Activated CD8-positive, alpha-beta T cell treated with anti-CD3 and anti-CD28 coated beads for 36 hours (primary cell): ENCODE data around the gene PPL. TPM values are rescaled to one million over a fixed set of nuclear protein-coding genes. Genes with fewer than 3 reads are reported as not detected.

ENCODE experiments used
- ATAC-seq: fragments of 200-7000 bp; cut with Tn5 transposase; one replicate; pipeline ENCODE4 v1.10.0; 2021; ENCODE audit warnings: mild to moderate bottlenecking, moderate library complexity
- CTCF ChIA-PET: fragments of 350-600 bp; sonication (Branson Sonifier 250); formaldehyde crosslinking; loops from one replicate; lab custom pipeline; 2021; ENCODE audit warnings: antibody characterized with exemption; lab: Charles Lee
- POLR2A ChIA-PET: fragments of 350-600 bp; sonication (Branson Sonifier 250); formaldehyde crosslinking; loops from one replicate; lab custom pipeline; 2021; ENCODE audit warnings: antibody characterized with exemption; lab: Charles Lee
- DNase-seq: peaks from one replicate; pipeline ENCODE4 v3.0.0-alpha.2; 2020
- H3K27ac Mint-ChIP-seq: one replicate; pipeline ENCODE4 v1.8.0; 2021; ENCODE audit warnings: mild to moderate bottlenecking, mixed read lengths
- H3K27me3 Mint-ChIP-seq: one replicate; pipeline ENCODE4 v1.8.0; 2021; ENCODE audit warnings: mixed read lengths
- H3K36me3 Mint-ChIP-seq: one replicate; pipeline ENCODE4 v1.8.0; 2021; ENCODE audit warnings: low read depth, mixed read lengths
- H3K4me1 Mint-ChIP-seq: one replicate; pipeline ENCODE4 v1.8.0; 2021; ENCODE audit warnings: low read depth, mixed read lengths
- H3K4me3 Mint-ChIP-seq: one replicate; pipeline ENCODE4 v1.8.0; 2021; ENCODE audit warnings: mild to moderate bottlenecking, moderate library complexity, mixed read lengths
- H3K9me3 Mint-ChIP-seq: one replicate; pipeline ENCODE4 v1.8.0; 2021; ENCODE audit warnings: mixed read lengths
- intact Hi-C: fragments of 100-400 bp; cut with micrococcal nuclease; formaldehyde crosslinking; loops from one replicate; pipeline ENCODE4 v1.10.0; 2022
- total RNA-seq, 2 experiments: library from RNA; stranded (reverse); gene quantifications; one replicate each; pipeline ENCODE4 v1.2.3, GENCODE V29; 2021
- TF ChIP-seq, protein P1 (sequence below): fragments of 200-600 bp; IDR thresholded peaks from one replicate; pipeline ENCODE4 v1.8.0; 2022; ENCODE audit warnings: antibody characterized with exemption, mild to moderate bottlenecking

PPL gene
- total RNA-seq, 2 experiments from 2014 or later: 0.05 TPM; not detected in 1

DNA sequence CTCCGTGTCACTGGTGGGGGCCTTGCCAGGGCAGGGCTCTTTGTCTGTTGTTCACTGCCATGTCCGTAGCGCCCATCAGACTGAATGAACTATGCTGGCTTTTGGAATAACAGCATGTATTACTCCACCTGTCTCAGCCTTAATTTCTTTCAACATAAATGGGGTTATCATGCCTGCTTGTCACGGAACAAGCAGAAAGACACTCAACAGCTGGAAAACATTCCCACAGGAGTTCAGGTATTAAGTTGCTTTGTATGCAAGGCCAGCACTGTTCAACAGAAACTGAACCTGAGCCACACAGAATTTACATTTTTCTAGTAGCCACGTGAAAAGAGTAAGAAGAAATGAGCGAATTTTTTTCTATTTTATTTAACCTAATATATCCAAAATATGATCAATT is 13.1 kb downstream of the PPL start:
- TF ChIP-seq, protein P1, sequence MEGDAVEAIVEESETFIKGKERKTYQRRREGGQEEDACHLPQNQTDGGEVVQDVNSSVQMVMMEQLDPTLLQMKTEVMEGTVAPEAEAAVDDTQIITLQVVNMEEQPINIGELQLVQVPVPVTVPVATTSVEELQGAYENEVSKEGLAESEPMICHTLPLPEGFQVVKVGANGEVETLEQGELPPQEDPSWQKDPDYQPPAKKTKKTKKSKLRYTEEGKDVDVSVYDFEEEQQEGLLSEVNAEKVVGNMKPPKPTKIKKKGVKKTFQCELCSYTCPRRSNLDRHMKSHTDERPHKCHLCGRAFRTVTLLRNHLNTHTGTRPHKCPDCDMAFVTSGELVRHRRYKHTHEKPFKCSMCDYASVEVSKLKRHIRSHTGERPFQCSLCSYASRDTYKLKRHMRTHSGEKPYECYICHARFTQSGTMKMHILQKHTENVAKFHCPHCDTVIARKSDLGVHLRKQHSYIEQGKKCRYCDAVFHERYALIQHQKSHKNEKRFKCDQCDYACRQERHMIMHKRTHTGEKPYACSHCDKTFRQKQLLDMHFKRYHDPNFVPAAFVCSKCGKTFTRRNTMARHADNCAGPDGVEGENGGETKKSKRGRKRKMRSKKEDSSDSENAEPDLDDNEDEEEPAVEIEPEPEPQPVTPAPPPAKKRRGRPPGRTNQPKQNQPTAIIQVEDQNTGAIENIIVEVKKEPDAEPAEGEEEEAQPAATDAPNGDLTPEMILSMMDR: no peak
- Mint-ChIP-seq H3K9me3 (peaks cover 6% of the 10 kb centered on the region), H3K4me3 (no peak overlapping the region), H3K36me3 (peaks cover 2% of the 10 kb centered on the region), H3K27me3 (no peaks in the 10 kb centered on the region), H3K27ac (no peak overlapping the region), H3K4me1 (no peaks in the 10 kb centered on the region)
- ATAC-seq (no peak), DNase-seq (no peak)
- ChIA-PET POLR2A (no interaction called here), CTCF (no interaction called here)
- intact Hi-C loops: no loop called here

DNA sequence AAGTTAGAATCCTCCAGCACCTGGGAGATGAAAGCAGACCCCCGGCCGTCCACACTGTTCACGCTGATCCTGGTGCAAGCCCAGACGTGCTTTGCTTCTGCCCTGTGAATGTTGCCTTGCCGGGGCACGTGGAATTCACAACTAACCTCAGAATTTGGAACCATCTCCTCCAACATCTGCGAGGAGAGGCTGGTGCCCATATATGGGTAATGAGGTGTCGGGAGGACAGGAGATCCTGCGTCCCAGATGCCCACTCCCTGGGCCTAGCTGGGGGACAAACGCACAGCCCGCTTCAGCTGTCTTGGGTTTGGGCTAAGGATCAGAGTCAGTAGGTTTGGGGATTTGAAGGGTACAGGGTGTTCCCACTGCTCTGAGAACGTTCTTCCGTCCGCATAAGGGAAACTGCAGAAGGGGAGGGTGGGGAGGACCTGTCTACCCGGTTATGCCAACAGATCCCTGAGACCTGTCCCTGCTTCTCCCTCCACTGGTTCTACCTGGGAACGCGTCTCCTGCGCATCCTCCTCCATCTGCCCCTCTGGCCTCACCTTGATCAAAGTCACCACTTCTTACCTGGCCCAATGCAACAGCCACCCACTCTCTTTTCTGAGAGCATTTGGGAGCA is 14.1 kb downstream of the PPL start:
- ChIA-PET CTCF (no interaction called here), POLR2A (no interaction called here)
- Mint-ChIP-seq H3K27ac (no peak overlapping the region), H3K4me3 (no peak overlapping the region), H3K36me3 (peaks cover 2% of the 10 kb centered on the region), H3K4me1 (no peaks in the 10 kb centered on the region), H3K27me3 (no peaks in the 10 kb centered on the region), H3K9me3 (peaks cover 6% of the 10 kb centered on the region)
- intact Hi-C loops: no loop called here
- ATAC-seq (no peak), DNase-seq (no peak)
- TF ChIP-seq, protein P1: no peak

DNA sequence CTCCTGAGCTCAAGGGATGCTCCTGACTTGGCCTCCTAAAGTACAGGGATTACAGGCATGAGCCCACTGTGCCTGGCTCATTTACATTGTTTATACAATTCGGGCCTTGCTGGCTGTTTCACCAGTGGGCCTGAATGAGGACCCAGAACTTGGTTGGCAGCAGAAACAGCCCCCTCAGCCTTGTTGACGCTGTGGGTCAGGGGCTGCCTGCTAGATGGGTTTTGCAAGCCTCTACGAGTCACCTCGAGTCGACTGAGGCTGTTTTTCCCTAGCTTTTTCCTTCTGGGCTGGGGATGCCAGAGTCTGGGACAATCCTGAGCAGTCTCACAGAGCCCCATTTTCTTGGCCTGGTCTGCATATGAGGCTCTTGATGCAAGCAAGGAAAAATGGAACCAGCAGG is 16.1 kb downstream of the PPL start:
- no peak for ATAC-seq
- TF ChIP-seq, protein P1: no peak
- no peaks in the 10 kb centered on the region for H3K27me3 Mint-ChIP-seq
- H3K36me3 Mint-ChIP-seq: no peaks in the 10 kb centered on the region
- no peak overlapping the region for H3K27ac Mint-ChIP-seq
- intact Hi-C loops: no loop called here
- ChIA-PET CTCF (no interaction called here), POLR2A (no interaction called here)
- no peaks in the 10 kb centered on the region for H3K9me3 Mint-ChIP-seq
- DNase-seq: no peak
- H3K4me3 Mint-ChIP-seq: no peak overlapping the region
- no peaks in the 10 kb centered on the region for H3K4me1 Mint-ChIP-seq

DNA sequence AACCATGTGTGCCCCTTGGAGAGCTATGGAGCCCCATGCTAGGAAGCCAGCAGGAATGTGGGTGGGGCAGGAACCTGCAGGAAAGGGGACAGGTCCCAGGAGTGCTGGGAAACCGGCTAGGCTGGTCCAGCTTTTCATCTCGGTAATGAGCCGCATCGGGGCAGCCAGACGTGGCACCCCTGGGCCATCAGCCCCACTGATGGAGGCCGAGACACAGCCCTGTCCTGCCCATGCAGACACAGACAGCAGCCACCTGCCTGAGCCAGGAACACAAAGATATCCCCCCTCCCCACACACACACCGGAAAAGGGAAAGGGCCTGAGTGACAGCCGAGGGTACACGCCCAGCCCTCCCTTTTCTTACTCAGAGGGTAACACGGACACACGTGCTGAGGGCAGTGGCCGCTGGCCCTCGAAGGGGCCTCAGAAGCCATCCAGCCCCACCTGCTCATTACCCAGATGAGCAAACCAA is 18.1 kb downstream of the PPL start:
- CTCF ChIA-PET: interaction anchor here (1.3 kb wide), 1 partner anchor 37 kb away, joined by 4 read pairs; no protein-coding TSS in a partner anchor
- DNase-seq (no peak), ATAC-seq (no peak)
- Mint-ChIP-seq H3K9me3 (no peaks in the 10 kb centered on the region), H3K27ac (no peak overlapping the region), H3K4me3 (no peak overlapping the region), H3K36me3 (no peaks in the 10 kb centered on the region), H3K27me3 (no peaks in the 10 kb centered on the region), H3K4me1 (no peaks in the 10 kb centered on the region)
- POLR2A ChIA-PET: no interaction called here
- intact Hi-C loops: no loop called here
- TF ChIP-seq, protein P1: no peak

DNA sequence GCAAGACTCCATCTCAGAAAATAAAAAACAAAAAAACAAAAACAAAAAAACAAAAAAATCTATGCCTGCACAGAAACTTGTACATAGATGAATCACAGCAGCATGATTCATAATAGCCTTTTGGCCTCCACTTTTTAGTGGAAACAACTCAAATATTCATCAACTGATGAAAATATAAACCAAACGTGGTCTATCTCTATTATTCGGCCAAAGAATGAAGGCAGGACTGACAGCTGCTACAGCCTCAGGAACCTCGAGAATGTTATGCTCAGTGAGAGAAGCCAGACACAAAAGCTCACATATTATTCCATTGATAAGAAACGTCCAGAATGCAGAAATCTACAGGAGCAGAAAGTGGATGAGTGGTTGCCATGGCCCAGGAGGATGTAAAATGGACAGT is 19.8 kb downstream of the PPL start:
- TF ChIP-seq, protein P1: no peak
- Mint-ChIP-seq H3K4me3 (no peak overlapping the region), H3K27me3 (no peaks in the 10 kb centered on the region), H3K4me1 (no peaks in the 10 kb centered on the region), H3K27ac (no peak overlapping the region), H3K9me3 (no peaks in the 10 kb centered on the region), H3K36me3 (no peaks in the 10 kb centered on the region)
- ATAC-seq (no peak), DNase-seq (no peak)
- intact Hi-C loops: no loop called here
- CTCF ChIA-PET: no interaction called here
- POLR2A ChIA-PET: no interaction called here
